Smooth muscle cell of trachea (primary cell): ENCODE measurements around the gene AP2A2. TPM values are rescaled to one million over a fixed set of nuclear protein-coding genes. Genes with fewer than 3 reads are reported as not detected.

Experiments used
- total RNA-seq: library from RNA; depleted of rRNA; stranded (reverse); fragments of >200 nt; gene quantifications from 2 replicates; pipeline ENCODE4 v1.2.1, GENCODE V29; 2014

The AP2A2 gene
- total RNA-seq: 38.3 and 45.8 TPM in 2 replicates

DNA sequence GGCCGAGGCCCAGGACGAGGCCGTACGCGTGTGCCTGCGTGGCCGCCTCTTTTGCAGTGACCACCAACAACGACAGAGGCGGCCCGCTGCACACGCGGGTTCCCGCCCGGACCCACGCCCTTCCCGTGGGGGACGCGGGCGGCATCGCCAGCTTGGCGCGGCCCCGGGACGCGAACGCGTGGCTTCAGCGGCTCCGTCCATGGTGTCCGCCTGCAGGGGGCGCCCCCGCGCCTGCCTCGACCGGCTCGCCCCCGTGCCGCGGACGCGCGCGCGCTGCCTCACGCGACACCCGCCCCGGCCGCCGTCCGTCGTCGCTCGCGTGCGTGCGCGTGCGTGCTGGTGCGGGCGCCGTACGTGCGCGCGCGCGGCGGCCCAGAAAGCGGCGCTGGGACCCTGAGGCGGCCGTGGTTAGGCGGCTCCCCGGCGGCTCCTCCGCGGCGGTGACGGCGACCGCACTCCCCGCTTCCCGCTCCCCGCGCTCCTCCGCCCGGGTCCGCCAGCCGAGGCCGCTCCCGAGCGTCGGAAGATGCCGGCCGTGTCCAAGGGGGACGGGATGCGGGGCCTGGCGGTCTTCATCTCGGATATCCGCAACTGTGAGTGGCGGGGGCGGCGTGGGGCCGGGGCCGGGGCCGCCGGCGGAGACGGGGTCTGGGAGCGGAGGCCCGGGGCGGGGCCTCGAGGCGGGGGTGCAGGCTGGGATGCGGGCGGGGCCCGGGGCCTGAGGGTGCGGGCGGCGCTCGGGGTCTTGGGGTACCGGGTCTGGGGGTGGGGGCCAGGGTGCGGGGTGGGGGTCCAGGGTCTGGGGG is at the start of gene AP2A2:
Gene AP2A2, plus strand, starts transcription at position 375 of the 806 bp plus-strand sequence. Its CDS starts 152 bp downstream, at position 527.

GRCh38 chr11:910589-911030 is 15.1 kb upstream of the AP2A2 start, which contains the start of gene CHID1:
Gene CHID1 (minus strand): TSS chr11:910810. CDS start chr11:904816, 5,994 bp downstream.

DNA sequence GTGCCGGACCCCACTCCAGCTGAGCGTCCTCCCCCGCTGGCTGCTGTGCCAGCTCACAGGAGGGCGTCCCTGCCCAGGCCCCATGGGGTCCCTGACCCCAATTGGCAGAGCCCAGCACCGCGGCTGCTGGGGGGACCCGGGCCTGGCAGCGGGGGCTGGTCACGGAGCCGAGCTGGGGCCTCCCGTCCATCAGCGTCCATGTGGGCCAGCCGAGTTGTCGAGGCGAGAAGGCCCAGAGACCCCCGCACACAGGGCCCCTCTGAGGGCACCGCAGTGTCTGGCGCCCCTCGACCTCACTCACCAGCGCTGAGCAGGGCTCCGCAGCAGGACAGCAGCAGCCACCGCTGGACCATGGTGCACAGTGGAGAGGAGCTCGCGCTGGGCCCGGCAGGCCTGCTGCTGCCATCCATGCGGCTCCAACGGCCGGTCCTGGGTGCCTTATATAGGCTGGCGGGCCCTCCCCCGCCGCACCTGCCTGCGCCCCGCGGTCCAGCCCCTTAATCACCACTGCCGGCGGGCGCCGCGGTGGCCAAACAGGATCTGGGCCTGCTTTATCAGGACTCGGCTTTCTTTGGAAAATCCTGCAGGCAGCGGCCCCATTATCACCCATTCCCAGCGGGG is 110.7 kb downstream of the AP2A2 start, which contains the start of gene MUC6:
Gene MUC6, minus strand, starts transcription at position 416 of the 621 bp plus-strand sequence. Its CDS starts 63 bp downstream, at position 353.

Other genes with a start within 250 kb of the AP2A2 start
- 26.6 and 58.4 TPM in 2 replicates for gene DEAF1, start 230.6 kb upstream of the AP2A2 start, total RNA-seq
- 13.7 and 14.8 TPM in 2 replicates for gene TMEM80, start 230.1 kb upstream of the AP2A2 start, total RNA-seq
- gene EPS8L2, start 219.6 kb upstream of the AP2A2 start, total RNA-seq: 68.4 and 125 TPM in 2 replicates
- 166 and 171 TPM in 2 replicates for gene TALDO1, start 178.4 kb upstream of the AP2A2 start, total RNA-seq
- gene GATD1, start 148.4 kb upstream of the AP2A2 start, total RNA-seq: 29.7 and 58.1 TPM in 2 replicates
- 2.2 and 2.8 TPM in 2 replicates for gene CEND1, start 135.8 kb upstream of the AP2A2 start, total RNA-seq
- gene SLC25A22, start 127.6 kb upstream of the AP2A2 start, total RNA-seq: 16.0 and 33.7 TPM in 2 replicates
- 11.2 and 26.1 TPM in 2 replicates for gene PIDD1, start 120.6 kb upstream of the AP2A2 start, total RNA-seq
- gene RPLP2, start 115.9 kb upstream of the AP2A2 start, total RNA-seq: 271 and 337 TPM in 2 replicates
- 25.7 and 47.6 TPM in 2 replicates for gene PNPLA2, start 107.0 kb upstream of the AP2A2 start, total RNA-seq
- 1.5 and 1.7 TPM in 2 replicates for gene CRACR2B, start 98.0 kb upstream of the AP2A2 start, total RNA-seq
- 440 and 727 TPM in 2 replicates for gene CD151, start 92.9 kb upstream of the AP2A2 start, total RNA-seq
- 96.4 and 291 TPM in 2 replicates for gene POLR2L, start 83.3 kb upstream of the AP2A2 start, total RNA-seq
- gene TSPAN4, start 83.0 kb upstream of the AP2A2 start, total RNA-seq: 207 and 235 TPM in 2 replicates
- gene CHID1, start 15.1 kb upstream of the AP2A2 start, total RNA-seq: 67.3 and 102 TPM in 2 replicates
- gene MUC6, start 110.8 kb downstream of the AP2A2 start, total RNA-seq: under 0.01 TPM in 1 of 2 replicates, not detected in the other
- gene MUC2, start 149.0 kb downstream of the AP2A2 start, total RNA-seq: not detected in 2 replicates
- not detected in 2 replicates for gene MUC5AC, start 232.1 kb downstream of the AP2A2 start, total RNA-seq